NCI-H1105 treated with DMSO at 0.1 percent for 48 hours (cell line): Measurements from ENCODE around the gene SUSD5.
A peak's percentile ranks its signal among the peaks of the same experiment; 100 is the strongest.

Experiments used
- DNase-seq: peaks from one replicate; lab custom pipeline; 2025; lab: John Stamatoyannopoulos, UW

Gene SUSD5

DNA sequence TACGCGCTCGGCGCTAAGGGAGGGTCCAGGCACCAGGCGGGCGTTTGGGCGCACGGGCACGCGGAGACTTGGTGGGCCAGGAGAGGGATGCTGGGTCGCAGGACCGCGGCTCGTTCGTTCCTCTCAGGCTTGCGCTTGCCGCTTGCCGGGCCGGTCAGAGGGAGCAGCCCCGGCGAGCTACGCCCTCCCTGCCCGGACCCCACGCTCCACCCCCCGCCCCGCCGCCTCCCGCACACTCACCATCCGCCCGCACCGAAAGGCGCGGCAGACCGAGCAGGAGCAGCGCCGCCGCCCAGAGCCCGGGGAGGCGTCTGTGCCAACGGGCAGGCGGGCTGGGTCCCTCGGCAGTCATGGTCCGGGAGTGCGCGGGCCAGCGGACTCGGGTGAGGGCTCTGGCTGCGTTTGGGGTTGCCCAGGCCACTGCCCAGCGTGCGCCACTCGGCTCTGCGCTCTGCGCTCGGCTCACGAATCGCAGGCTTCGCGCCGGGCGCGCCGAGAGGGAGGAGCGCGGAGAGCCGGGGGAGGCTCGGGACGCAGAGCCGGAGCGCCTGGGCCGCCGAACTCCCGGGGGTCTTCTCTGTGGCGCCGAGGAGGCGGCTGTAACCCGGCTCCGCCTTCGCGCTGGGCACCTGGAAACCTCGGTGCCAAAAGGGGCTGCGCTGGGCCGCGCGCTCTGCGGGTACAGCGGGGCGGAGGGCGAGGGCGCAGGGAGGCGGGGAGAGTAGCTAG lies at the start of gene SUSD5:
Gene SUSD5, minus strand, starts transcription at position 365 of the 729 bp plus-strand sequence. Its CDS starts 13 bp downstream, at position 352.
- peak; percentile 44 for DNase-seq

DNA sequence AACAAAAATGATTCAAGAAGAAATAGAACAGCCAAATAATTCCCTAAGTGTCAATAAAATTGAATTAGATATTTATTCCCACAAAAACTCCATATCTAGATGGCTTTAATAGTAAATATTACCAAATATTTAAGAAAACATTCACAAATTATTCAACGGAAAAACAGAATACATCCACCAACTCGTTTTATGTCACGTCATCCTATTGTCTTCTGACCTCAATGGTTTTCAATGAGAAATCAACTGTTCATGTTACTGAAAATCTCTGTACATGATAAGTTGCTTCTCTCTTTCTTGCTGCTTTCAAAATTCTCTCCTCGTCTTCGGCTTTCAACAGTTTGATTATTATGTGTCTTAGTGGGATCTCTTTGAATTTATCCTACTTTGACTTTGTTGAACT lies 41.5 kb upstream of the SUSD5 start:
- no peak for DNase-seq

DNA sequence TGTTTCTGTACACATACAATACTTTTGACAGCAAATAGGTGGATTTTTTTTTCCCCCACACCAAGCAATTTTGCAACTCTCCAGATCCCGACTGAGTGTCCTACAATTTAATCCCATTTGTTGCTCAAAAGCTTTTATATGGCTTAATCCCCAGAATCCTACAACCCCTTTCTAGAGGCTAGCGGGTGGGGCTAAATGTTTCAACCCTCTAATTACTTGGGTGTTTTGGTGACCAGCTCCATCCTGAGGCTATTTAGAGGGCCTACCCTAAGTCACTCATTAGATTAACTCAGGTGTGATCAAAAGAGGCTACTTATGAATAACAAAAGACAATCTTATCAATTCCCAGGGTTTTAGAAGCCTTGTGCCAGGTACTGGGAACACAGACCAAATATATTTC lies 37.6 kb upstream of the SUSD5 start:
- DNase-seq: no peak

DNA sequence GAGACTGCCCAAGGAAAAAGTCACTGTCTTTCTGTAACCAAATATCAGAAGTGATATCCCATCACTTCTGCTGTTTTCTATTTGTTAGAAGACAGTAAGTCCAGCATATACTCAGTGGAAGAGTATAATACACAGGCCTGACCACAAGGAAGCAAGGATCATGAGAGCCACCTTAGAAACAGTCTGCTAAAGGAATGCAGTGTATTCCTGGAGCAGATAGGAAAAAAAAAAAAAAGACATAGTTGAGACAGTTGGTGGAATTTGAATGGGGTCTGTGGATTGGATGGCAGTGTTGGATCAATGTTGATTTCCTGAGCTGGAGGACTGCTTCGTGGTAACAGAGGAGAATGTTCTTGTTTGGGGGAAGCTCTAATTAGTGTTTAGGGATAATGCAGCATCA lies 32.1 kb upstream of the SUSD5 start:
- DNase-seq: no peak

DNA sequence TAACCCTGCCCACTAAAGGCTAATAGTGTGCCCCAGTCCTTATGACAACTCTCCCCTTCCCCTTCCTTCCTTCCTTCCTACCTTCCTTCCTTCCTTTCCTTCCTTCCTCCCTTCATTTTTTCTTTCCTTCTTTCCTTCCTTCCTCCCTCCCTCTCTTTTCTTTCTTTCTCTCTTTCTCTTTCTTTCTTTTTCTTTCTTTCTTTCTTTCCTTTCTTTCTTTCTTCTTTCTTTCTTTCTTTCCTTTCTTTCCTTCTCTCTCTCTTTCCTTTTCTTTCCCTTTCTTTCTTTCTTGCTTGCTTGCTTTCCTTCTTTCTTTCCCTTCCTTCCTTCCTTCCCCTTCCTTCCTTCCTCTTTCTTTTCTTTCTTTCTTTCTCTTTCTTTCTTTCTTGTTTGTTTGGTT lies 28.2 kb upstream of the SUSD5 start:
- DNase-seq: no peak

DNA sequence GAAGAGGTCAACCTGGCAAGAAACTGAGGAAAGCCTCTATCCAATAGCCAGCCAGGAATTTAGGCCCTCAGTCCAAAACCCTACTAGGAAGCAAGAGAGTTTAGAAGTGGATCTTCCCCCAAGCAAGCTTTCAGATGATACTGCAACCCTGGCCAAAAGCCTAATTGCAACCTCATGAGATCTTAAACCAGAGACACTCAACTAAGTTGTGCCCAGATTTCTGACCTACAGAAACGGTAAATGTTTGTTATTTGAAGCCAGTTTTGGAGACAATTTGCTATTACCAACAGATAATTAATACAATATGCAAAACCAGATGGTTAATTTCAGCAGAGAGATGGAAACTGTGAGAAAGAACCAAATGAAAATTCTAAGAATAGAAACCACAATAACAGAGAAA lies 21.7 kb upstream of the SUSD5 start:
- DNase-seq: no peak

DNA sequence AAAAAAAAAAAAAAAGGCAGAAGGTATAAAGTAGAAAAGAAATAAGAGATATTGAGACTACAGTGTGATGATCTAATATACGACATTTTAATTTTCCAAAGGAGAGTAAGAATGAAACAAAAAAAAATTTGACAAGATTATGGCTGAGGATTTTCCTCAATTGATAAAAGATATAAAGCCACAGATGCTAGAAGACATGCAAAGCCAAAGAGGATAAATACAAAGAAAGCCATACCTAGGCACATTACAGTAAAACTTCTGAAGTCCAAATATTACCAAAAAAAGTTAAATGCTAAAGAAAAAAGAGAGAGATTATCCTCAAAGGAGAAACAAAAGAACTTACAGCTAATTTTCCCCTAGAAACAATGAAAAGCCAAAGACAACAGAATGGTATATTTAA lies 20.3 kb upstream of the SUSD5 start:
- no peak for DNase-seq

DNA sequence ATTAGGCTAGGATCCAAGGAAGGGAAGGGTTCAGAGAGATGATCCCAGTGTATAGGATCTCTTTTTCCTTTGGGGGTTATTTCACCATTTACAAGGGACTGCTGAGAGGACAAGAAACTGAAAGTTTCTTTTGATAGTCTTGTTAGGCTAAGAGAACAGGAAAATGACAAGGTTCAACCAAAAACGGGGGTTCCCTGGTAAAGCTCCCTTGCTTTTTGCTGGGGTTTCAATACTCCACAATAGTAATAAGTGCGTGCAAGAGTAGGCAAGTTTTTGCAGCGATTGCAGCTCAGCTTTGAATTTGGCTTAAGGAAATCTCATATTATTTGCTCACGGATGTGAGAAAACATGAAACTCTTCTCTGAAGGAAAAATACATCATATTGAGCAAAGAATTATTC lies 18.8 kb upstream of the SUSD5 start:
- DNase-seq: no peak

DNA sequence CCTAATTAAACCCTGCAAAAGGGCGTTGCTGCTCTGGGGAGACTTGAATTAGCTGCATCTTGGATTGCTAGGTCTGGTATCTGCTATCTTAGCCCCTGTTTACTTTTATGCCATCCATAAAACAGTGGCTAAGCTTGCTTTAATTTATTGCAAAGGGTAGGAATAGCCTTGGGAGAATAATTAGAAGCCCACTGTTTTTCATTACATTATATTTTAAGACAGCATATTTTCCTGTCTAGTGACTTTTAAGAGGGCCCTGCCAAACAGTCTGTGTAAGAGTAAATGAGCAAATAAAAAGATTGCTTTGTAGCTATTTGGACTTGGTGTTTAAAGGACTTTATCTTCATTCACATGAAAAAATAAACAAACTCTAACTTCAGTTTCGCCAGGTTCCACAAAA lies 17.4 kb upstream of the SUSD5 start:
- DNase-seq: no peak

DNA sequence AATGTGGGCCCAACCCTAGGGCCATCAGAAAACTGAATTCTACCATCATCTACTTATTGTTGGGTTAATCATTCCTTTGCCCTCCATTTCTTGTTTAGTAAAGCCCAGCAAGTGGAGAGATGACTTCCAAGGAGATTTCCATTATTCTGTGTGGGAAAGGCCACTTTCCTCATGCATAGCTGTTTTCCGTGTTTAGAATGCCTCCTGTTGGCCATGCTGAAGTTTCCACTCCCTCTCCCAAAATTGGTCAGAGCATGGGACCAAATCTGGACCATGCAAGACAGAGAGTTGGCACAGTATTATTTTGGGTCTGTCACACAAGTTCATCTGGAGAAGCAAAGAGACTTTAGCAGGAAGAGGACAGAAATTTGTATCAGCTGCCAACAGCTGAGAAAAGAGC lies 15.3 kb upstream of the SUSD5 start:
- DNase-seq: no peak

DNA sequence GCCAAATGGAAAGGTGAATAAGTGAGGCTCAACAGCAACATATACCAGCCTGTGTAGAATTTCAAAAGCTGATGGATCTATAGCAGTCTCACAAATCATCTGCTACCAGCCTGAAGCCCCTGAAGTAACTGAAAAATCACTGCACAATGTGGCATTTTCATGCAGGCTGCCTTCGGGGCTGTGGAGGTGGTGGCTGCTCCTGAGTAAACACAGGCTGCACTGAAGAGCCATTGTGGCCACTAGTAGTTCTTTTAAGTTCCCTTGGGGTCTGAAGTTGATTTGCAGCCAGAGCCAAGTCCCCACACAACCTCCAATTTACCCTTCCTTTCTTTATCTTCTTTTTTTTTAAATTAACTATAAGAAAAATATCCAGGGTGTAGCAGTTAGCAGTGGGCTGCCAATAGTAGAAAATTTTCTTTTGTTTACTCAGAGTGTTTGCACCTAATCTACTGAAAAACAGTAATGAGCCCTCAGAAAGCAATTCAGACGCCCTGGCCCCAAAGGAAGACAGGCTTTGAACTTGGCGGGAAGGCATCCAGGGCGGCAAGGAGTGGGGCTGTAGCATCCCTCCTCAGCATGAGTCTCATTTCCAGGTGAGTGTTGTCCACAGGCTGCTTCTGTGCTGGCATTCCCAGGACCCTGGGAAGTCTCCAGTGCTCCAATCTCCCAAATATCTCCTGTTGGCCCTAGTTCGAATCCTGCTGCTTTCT lies 13.3 kb upstream of the SUSD5 start:
- no peak for DNase-seq

DNA sequence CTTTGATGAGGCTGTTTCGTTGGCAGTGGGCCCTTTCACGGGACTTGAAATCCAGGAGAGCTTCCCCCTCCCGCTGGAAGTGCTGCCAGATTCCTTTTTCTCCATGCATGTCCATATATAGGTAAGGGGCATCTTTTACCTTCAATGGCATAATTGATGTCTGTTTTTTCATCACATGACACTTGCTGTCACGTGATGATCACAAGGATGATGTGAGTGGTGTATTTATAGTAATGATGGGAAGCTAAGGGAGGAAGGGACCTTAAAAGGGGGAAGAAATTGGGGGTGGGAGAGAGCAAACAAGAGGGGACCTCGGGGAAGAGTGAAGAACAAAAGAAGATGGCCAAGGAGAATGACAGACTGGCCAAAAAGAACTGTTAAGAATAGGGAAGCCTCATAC lies 11.3 kb upstream of the SUSD5 start:
- no peak for DNase-seq

DNA sequence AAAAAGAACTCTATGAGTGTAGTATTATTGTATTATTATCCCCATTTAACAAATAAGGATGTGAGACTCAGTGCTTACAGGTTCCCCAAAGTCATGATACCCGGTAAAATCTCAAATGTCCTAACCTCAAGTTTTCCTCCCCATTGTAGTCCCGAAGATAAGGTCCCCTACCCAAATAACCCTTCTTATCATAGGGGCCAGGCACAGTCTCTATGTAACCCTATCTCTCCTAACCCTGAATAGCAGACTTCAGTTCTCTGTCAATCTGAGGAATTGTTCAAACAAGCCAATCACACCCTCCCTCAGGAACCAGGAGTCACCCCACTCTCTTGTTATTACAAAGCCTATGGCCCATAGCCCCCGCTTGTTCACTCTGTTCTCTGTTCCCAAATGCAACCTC lies 10.5 kb upstream of the SUSD5 start:
- no peak for DNase-seq

DNA sequence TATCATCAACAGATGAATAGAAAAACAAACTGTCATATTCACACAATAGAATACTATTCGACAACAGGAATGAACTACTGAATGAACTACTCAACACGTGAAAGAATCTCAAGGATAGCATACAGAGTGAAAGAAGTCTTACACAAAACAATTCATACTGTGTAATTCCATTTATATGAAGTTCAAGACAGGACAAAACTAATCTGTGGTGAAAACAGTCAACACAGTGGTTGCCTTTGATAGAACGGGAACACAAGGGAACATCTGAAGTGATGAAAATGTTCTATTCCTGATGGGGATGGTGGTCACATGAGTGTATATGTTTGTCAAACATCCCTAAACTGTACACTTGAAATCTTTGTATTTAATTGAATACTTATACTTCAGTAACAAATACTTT lies 2.6 kb upstream of the SUSD5 start:
- no peak for DNase-seq

DNA sequence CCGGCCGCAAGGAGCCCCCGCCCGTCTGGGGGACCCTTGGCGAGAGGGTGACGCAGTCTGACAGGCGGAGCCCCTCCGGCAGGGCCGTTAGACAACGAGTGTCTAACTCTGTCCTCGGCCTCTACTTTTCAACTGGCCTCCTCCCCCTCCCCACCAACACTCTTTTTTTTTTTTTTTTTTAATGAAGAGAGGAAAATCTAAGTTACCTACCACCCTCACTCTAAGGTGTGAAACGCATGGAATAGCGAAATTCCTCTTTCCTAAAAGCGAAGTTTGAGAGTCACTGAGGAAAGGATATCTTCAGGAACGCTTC lies 521 bp upstream of the SUSD5 start:
- no peak for DNase-seq

DNA sequence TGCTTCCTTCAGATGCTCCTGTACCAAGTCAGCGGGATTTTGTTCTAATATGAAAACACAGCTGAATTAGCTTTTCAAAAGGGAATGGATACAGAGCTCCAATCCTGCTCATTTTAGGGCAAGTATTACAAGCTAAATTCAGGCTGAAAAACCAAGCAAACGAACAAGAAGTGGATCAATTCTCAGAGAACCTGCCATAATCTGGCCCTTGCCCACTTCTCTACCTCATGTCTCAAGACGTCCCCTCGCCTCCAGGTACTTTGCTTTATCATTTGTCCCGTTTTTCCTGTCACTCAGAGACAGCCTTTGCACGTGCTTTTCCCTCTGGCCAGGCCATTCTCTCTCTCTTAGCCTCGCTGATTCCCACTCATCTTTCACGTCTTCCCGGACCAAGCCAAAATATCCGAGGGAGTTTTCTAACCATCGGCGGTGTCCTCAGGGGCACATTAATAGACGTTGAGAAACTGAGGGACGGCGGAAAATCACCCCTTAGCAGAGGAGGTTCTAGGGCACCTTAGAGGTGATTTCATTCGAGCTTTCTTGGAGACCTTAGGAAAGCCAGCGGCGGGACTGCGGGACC lies 654 bp downstream of the SUSD5 start:
- DNase-seq: no peak

DNA sequence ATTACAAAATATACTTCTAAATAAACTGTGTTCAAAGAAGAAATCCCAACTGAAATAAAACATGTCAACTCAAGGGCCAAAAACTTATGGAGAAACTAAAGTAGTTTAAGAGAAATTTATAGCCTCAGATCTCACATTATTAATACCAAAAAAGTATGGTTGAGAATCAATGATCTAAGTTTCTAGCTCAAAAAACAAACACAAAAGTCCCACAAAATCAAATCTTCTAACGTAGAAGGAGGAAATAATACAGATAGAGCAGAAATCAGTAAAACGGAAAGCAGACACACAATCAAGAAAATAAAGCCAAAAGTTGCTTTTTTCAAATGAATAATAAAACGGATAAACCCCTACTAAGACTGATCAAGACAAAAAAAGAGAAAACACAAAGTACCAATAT lies 2.9 kb downstream of the SUSD5 start:
- DNase-seq: no peak

DNA sequence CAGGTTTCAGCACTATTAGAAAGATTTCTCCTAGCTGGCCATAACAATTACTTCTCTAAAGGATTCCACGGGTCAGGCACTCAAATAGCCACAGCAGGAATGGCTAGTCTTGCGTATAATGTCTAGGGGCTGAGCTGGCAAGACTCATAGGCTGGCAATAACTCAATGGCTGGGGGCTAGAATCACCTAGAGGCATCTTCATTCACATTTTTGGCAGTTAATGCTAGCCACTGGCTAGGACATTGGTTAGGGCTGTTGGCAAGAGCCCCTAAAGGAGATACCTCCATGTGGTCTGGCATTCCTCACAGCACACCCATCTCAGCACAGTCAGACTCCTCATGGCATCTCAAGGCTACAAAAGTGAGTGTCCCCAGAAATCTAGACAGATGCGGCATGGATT lies 6.2 kb downstream of the SUSD5 start:
- no peak for DNase-seq

DNA sequence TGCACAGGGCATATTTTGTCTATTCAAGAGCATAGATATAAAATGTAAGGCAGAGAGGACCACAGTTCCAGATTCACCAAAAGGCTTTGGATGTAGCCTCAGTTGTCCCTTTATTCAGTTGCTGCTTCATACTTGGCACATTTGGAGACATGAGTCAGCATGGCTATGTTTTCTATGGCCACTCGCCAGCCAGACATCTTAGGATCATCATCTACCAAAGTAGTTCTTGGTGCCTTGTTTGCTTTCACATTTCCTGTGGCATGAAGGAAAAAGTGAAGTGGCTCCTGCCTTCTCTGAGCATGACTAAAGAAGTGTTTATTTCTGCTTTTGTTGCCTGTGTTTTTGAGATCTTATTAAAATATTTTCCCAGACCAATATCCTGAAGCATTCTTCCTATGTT lies 7.2 kb downstream of the SUSD5 start:
- DNase-seq: no peak

DNA sequence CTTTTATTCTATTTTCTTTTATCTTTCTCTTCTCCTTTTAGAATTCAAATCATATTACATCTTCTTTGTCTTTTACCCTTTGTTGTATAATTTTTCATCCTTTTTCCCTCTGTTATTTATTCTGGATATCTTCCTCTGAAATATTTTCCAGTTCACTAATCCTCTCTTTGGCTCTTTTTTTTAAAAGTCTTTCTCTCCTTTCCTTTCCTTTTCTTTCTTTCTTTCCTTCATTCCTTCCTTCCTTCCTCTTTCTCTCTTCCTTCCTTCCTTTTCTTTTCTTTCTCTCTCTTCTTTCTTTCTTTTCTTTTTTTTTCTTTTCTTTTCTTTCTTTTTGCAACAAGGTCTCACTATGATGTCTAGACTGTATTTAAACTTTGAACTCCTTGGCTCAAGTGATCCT lies 9.3 kb downstream of the SUSD5 start:
- DNase-seq: no peak

DNA sequence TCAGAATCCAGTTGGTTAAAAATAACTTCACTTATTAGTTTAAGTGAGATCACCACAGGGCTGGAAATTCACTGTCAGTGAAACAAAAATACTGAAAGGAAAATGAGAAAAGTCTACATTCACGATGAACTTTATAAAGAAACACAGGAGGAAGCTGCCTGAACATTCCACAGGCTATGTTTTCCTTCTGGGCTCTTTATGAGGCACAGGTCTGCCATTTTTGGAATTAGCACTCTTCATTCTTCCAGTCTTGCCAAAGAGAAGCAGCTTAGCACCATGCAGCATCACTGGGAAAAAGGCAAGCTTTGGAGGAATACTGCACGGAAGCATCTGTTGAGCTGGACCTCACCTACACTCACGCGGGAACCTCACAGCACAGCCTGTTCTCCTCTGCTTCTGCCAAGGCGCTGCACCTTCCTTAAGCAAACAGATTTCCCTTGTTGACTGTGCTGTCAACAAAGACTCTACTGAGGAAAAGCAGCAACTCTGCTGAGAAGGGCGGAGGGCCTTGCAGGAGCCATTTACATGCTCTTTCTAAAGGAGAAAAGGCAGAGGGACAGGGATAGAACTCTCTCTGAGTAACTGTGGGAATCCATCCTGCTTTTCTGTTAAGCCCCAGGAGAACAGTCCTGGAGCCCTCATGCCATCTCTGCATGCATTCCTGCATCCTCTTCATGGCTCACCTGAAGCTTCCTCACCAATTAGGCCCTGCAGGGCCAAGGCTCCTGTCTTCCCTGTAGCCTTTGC lies 15.7 kb downstream of the SUSD5 start:
- DNase-seq: no peak

DNA sequence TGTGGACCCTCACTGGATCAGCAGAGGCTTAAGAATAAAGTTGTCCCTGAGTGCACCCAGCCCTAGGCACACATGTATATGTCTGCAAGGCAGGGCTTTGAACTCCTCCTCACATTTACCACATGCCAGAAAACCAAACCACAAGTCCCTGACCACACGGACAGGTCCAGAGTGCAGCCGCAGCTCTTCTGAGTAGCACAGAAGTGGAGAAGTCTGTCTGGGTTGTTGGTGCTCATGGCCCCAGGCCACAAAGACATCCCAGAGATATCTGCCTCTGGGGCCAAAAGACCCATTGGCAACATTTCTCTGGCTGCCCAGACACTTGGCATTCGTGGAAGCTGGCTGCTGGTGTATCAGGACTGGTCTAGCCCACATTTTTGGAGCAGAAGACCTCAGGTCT lies 17.4 kb downstream of the SUSD5 start:
- no peak for DNase-seq

DNA sequence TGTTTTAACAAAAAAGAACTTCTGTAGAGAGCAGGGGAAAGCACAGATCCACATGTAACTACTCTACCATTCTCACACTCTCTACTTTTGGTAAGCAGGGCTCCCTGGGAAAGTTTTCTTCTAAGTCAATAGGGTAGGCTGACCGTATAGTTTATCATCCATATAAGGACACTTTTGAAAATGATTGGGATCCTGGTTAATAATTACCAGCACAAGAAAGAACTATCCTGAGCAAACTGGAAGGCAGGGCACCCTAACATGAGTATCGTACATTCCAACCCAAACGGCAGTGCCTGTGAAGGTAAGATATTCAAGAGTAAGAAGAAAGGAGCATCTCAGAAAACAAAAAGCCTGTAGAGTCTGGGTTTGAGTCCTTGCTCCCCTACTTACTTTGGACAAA lies 22.1 kb downstream of the SUSD5 start:
- DNase-seq: no peak
